ENCODE measurements around the gene NELFB.

The NELFB gene

GRCh38 chr9:137217276-137218211, 37.6 kb upstream of the NELFB start:
- Histone ChIP-seq H3K27me3 (replicated peaks; ENCODE audit: control insufficient read depth, insufficient read depth, low read length, poor library complexity, severe bottlenecking) (no peaks in the 10 kb centered on the region), H3K4me3 (ENCODE audit: insufficient read depth, low read depth, low read length, poor library complexity, severe bottlenecking) (no peak overlapping the region), H3K27ac (ENCODE audit: insufficient read depth, low read length, poor library complexity, severe bottlenecking) (no peak overlapping the region), H3K4me1 (ENCODE audit: control insufficient read depth, insufficient read depth, low read length, poor library complexity, severe bottlenecking) (peaks cover 6% of the 10 kb centered on the region), H3K9me3 (ENCODE audit: control insufficient read depth, low read length) (no peaks in the 10 kb centered on the region), H3K36me3 (ENCODE audit: control insufficient read depth, insufficient read depth, low read length) (no peaks in the 10 kb centered on the region)
- no peak for DNase-seq

GRCh38 chr9:137218212-137218753, 36.8 kb upstream of the NELFB start:
- no peaks in the 10 kb centered on the region for H3K9me3 ChIP-seq (ENCODE audit: control insufficient read depth, low read length)
- H3K27ac ChIP-seq (ENCODE audit: insufficient read depth, low read length, poor library complexity, severe bottlenecking) = no peak overlapping the region
- DNase-seq = no peak
- H3K4me3 ChIP-seq (ENCODE audit: insufficient read depth, low read depth, low read length, poor library complexity, severe bottlenecking) = no peak overlapping the region
- H3K4me1 ChIP-seq (ENCODE audit: control insufficient read depth, insufficient read depth, low read length, poor library complexity, severe bottlenecking) = peaks cover 11% of the 10 kb centered on the region
- H3K36me3 ChIP-seq (ENCODE audit: control insufficient read depth, insufficient read depth, low read length) = no peaks in the 10 kb centered on the region
- no peaks in the 10 kb centered on the region for H3K27me3 ChIP-seq (replicated peaks; ENCODE audit: control insufficient read depth, insufficient read depth, low read length, poor library complexity, severe bottlenecking)

- Histone ChIP-seq H3K36me3 (ENCODE audit: control insufficient read depth, insufficient read depth, low read length) (no peaks in the 10 kb centered on the region), H3K4me3 (ENCODE audit: insufficient read depth, low read depth, low read length, poor library complexity, severe bottlenecking) (no peak overlapping the region), H3K27ac (ENCODE audit: insufficient read depth, low read length, poor library complexity, severe bottlenecking) (no peak overlapping the region), H3K9me3 (ENCODE audit: control insufficient read depth, low read length) (no peaks in the 10 kb centered on the region), H3K4me1 (ENCODE audit: control insufficient read depth, insufficient read depth, low read length, poor library complexity, severe bottlenecking) (peaks cover 13% of the 10 kb centered on the region), H3K27me3 (replicated peaks; ENCODE audit: control insufficient read depth, insufficient read depth, low read length, poor library complexity, severe bottlenecking) (no peaks in the 10 kb centered on the region)
- DNase-seq = no peak
These were observed 36.3 kb upstream of the NELFB start for GRCh38 chr9:137218754-137219271.

- DNase-seq = no peak
- H3K36me3 ChIP-seq (ENCODE audit: control insufficient read depth, insufficient read depth, low read length) = no peaks in the 10 kb centered on the region
- peaks cover 20% of the 10 kb centered on the region for H3K4me1 ChIP-seq (ENCODE audit: control insufficient read depth, insufficient read depth, low read length, poor library complexity, severe bottlenecking)
- no peak overlapping the region for H3K27ac ChIP-seq (ENCODE audit: insufficient read depth, low read length, poor library complexity, severe bottlenecking)
- no peak overlapping the region for H3K4me3 ChIP-seq (ENCODE audit: insufficient read depth, low read depth, low read length, poor library complexity, severe bottlenecking)
- no peaks in the 10 kb centered on the region for H3K27me3 ChIP-seq (replicated peaks; ENCODE audit: control insufficient read depth, insufficient read depth, low read length, poor library complexity, severe bottlenecking)
- H3K9me3 ChIP-seq (ENCODE audit: control insufficient read depth, low read length) = no peaks in the 10 kb centered on the region
These were observed 35.3 kb upstream of the NELFB start for GRCh38 chr9:137219757-137220316.

- no peak overlapping the region for H3K4me3 ChIP-seq (ENCODE audit: insufficient read depth, low read depth, low read length, poor library complexity, severe bottlenecking)
- H3K36me3 ChIP-seq (ENCODE audit: control insufficient read depth, insufficient read depth, low read length) = no peaks in the 10 kb centered on the region
- H3K27me3 ChIP-seq (replicated peaks; ENCODE audit: control insufficient read depth, insufficient read depth, low read length, poor library complexity, severe bottlenecking) = no peaks in the 10 kb centered on the region
- H3K4me1 ChIP-seq (ENCODE audit: control insufficient read depth, insufficient read depth, low read length, poor library complexity, severe bottlenecking) = peaks cover 20% of the 10 kb centered on the region
- DNase-seq = no peak
- H3K9me3 ChIP-seq (ENCODE audit: control insufficient read depth, low read length) = no peaks in the 10 kb centered on the region
- H3K27ac ChIP-seq (ENCODE audit: insufficient read depth, low read length, poor library complexity, severe bottlenecking) = no peak overlapping the region
These were observed 34.6 kb upstream of the NELFB start for GRCh38 chr9:137220317-137221094.

- no peaks in the 10 kb centered on the region for H3K27me3 ChIP-seq (replicated peaks; ENCODE audit: control insufficient read depth, insufficient read depth, low read length, poor library complexity, severe bottlenecking)
- no peaks in the 10 kb centered on the region for H3K36me3 ChIP-seq (ENCODE audit: control insufficient read depth, insufficient read depth, low read length)
- DNase-seq = no peak
- H3K9me3 ChIP-seq (ENCODE audit: control insufficient read depth, low read length) = no peaks in the 10 kb centered on the region
- H3K4me1 ChIP-seq (ENCODE audit: control insufficient read depth, insufficient read depth, low read length, poor library complexity, severe bottlenecking) = peaks cover 20% of the 10 kb centered on the region
- H3K4me3 ChIP-seq (ENCODE audit: insufficient read depth, low read depth, low read length, poor library complexity, severe bottlenecking) = no peak overlapping the region
- no peak overlapping the region for H3K27ac ChIP-seq (ENCODE audit: insufficient read depth, low read length, poor library complexity, severe bottlenecking)
These were observed 34.0 kb upstream of the NELFB start for GRCh38 chr9:137221095-137221505.

- H3K4me1 ChIP-seq (ENCODE audit: control insufficient read depth, insufficient read depth, low read length, poor library complexity, severe bottlenecking) = peaks cover 20% of the 10 kb centered on the region
- no peaks in the 10 kb centered on the region for H3K9me3 ChIP-seq (ENCODE audit: control insufficient read depth, low read length)
- no peaks in the 10 kb centered on the region for H3K27me3 ChIP-seq (replicated peaks; ENCODE audit: control insufficient read depth, insufficient read depth, low read length, poor library complexity, severe bottlenecking)
- DNase-seq = no peak
- H3K4me3 ChIP-seq (ENCODE audit: insufficient read depth, low read depth, low read length, poor library complexity, severe bottlenecking) = peak overlapping the region; percentile 39
- H3K27ac ChIP-seq (ENCODE audit: insufficient read depth, low read length, poor library complexity, severe bottlenecking) = no peak overlapping the region
- H3K36me3 ChIP-seq (ENCODE audit: control insufficient read depth, insufficient read depth, low read length) = no peaks in the 10 kb centered on the region
These were observed 33.5 kb upstream of the NELFB start for GRCh38 chr9:137221506-137222111.

- Histone ChIP-seq H3K27ac (ENCODE audit: insufficient read depth, low read length, poor library complexity, severe bottlenecking) (peak within 1 kb of the TSS; percentile 53), H3K9me3 (ENCODE audit: control insufficient read depth, low read length) (no peaks in the 10 kb centered on the region), H3K27me3 (replicated peaks; ENCODE audit: control insufficient read depth, insufficient read depth, low read length, poor library complexity, severe bottlenecking) (no peaks in the 10 kb centered on the region), H3K4me3 (ENCODE audit: insufficient read depth, low read depth, low read length, poor library complexity, severe bottlenecking) (peak within 1 kb of the TSS; percentile 60), H3K4me1 (ENCODE audit: control insufficient read depth, insufficient read depth, low read length, poor library complexity, severe bottlenecking) (peaks cover 22% of the 10 kb centered on the region), H3K36me3 (ENCODE audit: control insufficient read depth, insufficient read depth, low read length) (no peaks in the 10 kb centered on the region)
- no peak for DNase-seq
These were observed 32.7 kb upstream of the NELFB start, which contains the start of gene RNF208 for GRCh38 chr9:137222190-137223077. TSS of gene RNF208 (minus strand) at chr9:137222240. CDS start at chr9:137221212, 1,028 bp downstream.

All from effector memory CD4-positive, alpha-beta T cell (primary cell).